Activated CD8-positive, alpha-beta T cell treated with anti-CD3 and anti-CD28 coated beads for 36 hours (primary cell): ENCODE data around the gene OR7G2. TPM values are rescaled to one million over a fixed set of nuclear protein-coding genes. Genes with fewer than 3 reads are reported as not detected.

Experiments
- ATAC-seq: fragments of 200-7000 bp; cut with Tn5 transposase; one replicate; pipeline ENCODE4 v1.10.0; 2021; ENCODE audit warnings: mild to moderate bottlenecking, moderate library complexity
- CTCF ChIA-PET: fragments of 350-600 bp; sonication (Branson Sonifier 250); formaldehyde crosslinking; loops from one replicate; lab custom pipeline; 2021; ENCODE audit warnings: antibody characterized with exemption; lab: Charles Lee
- POLR2A ChIA-PET: fragments of 350-600 bp; sonication (Branson Sonifier 250); formaldehyde crosslinking; loops from one replicate; lab custom pipeline; 2021; ENCODE audit warnings: antibody characterized with exemption; lab: Charles Lee
- DNase-seq: peaks from one replicate; pipeline ENCODE4 v3.0.0-alpha.2; 2020
- H3K27ac Mint-ChIP-seq: one replicate; pipeline ENCODE4 v1.8.0; 2021; ENCODE audit warnings: mild to moderate bottlenecking, mixed read lengths
- H3K27me3 Mint-ChIP-seq: one replicate; pipeline ENCODE4 v1.8.0; 2021; ENCODE audit warnings: mixed read lengths
- H3K36me3 Mint-ChIP-seq: one replicate; pipeline ENCODE4 v1.8.0; 2021; ENCODE audit warnings: low read depth, mixed read lengths
- H3K4me1 Mint-ChIP-seq: one replicate; pipeline ENCODE4 v1.8.0; 2021; ENCODE audit warnings: low read depth, mixed read lengths
- H3K4me3 Mint-ChIP-seq: one replicate; pipeline ENCODE4 v1.8.0; 2021; ENCODE audit warnings: mild to moderate bottlenecking, moderate library complexity, mixed read lengths
- H3K9me3 Mint-ChIP-seq: one replicate; pipeline ENCODE4 v1.8.0; 2021; ENCODE audit warnings: mixed read lengths
- CTCF ChIP-seq: fragments of 200-600 bp; IDR thresholded peaks from one replicate; pipeline ENCODE4 v1.8.0; 2022; ENCODE audit warnings: antibody characterized with exemption, mild to moderate bottlenecking
- intact Hi-C: fragments of 100-400 bp; cut with micrococcal nuclease; formaldehyde crosslinking; loops from one replicate; pipeline ENCODE4 v1.10.0; 2022
- total RNA-seq, 2 experiments: library from RNA; stranded (reverse); gene quantifications; one replicate each; pipeline ENCODE4 v1.2.3, GENCODE V29; 2021

The OR7G2 gene
- total RNA-seq, 2 experiments from 2014 or later: not detected

- Mint-ChIP-seq H3K27ac (peak overlapping the region; percentile 96), H3K9me3 (peaks cover 14% of the 10 kb centered on the region), H3K36me3 (peaks cover 31% of the 10 kb centered on the region), H3K27me3 (no peaks in the 10 kb centered on the region), H3K4me3 (peak overlapping the region; percentile 96), H3K4me1 (peaks cover 30% of the 10 kb centered on the region)
- intact Hi-C loops: no loop called here
- no peak for TF ChIP-seq CTCF
- ATAC-seq (peak; percentile 12), DNase-seq (peak; percentile 10)
- CTCF ChIA-PET: no interaction called here
- POLR2A ChIA-PET: no interaction called here
Observed at GRCh38 chr19:9139609-9140158, 32.4 kb upstream of the OR7G2 start.

GRCh38 chr19:9132422-9132821 is 25.1 kb upstream of the OR7G2 start:
- ChIA-PET POLR2A (no interaction called here), CTCF (no interaction called here)
- H3K4me3 Mint-ChIP-seq: no peak overlapping the region
- H3K27ac Mint-ChIP-seq: no peak overlapping the region
- no peak for TF ChIP-seq CTCF
- DNase-seq (no peak), ATAC-seq (no peak)
- peaks cover 10% of the 10 kb centered on the region for H3K4me1 Mint-ChIP-seq
- intact Hi-C loops: no loop called here
- no peaks in the 10 kb centered on the region for H3K9me3 Mint-ChIP-seq
- no peaks in the 10 kb centered on the region for H3K36me3 Mint-ChIP-seq
- H3K27me3 Mint-ChIP-seq: peaks cover 5% of the 10 kb centered on the region

GRCh38 chr19:9130965-9131364 is 23.7 kb upstream of the OR7G2 start:
- peaks cover 15% of the 10 kb centered on the region for H3K27me3 Mint-ChIP-seq
- ATAC-seq (no peak), DNase-seq (no peak)
- peaks cover 6% of the 10 kb centered on the region for H3K4me1 Mint-ChIP-seq
- H3K9me3 Mint-ChIP-seq: no peaks in the 10 kb centered on the region
- no peaks in the 10 kb centered on the region for H3K36me3 Mint-ChIP-seq
- no peak overlapping the region for H3K27ac Mint-ChIP-seq
- intact Hi-C loops: no loop called here
- no peak overlapping the region for H3K4me3 Mint-ChIP-seq
- CTCF ChIA-PET: no interaction called here
- POLR2A ChIA-PET: no interaction called here
- TF ChIP-seq CTCF: no peak

DNA sequence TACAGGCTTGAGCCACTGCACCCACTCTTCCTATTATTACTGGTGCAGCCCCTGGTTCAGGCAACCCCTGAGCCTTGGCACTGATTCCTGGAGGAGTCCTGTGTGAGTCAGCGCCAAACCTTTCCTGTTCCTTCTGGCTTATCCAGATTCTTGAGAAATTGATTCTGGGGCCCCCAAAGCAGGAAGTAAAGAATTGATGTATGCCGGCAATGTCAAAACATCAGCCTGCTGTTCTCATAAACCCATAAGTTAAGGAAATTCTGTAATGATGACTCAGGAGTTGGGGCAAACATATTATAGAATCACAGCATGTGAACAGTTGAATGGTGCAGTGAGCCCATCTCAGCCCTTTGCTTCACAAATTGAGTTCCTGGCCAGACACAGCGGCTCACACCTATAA is 20.9 kb upstream of the OR7G2 start:
- no peak for DNase-seq
- TF ChIP-seq CTCF: no peak
- no peak for ATAC-seq
- Mint-ChIP-seq H3K27ac (no peak overlapping the region), H3K4me3 (no peak overlapping the region), H3K9me3 (no peaks in the 10 kb centered on the region), H3K36me3 (no peaks in the 10 kb centered on the region), H3K4me1 (peaks cover 6% of the 10 kb centered on the region), H3K27me3 (peaks cover 16% of the 10 kb centered on the region)
- ChIA-PET CTCF (no interaction called here), POLR2A (no interaction called here)
- intact Hi-C loops: no loop called here

DNA sequence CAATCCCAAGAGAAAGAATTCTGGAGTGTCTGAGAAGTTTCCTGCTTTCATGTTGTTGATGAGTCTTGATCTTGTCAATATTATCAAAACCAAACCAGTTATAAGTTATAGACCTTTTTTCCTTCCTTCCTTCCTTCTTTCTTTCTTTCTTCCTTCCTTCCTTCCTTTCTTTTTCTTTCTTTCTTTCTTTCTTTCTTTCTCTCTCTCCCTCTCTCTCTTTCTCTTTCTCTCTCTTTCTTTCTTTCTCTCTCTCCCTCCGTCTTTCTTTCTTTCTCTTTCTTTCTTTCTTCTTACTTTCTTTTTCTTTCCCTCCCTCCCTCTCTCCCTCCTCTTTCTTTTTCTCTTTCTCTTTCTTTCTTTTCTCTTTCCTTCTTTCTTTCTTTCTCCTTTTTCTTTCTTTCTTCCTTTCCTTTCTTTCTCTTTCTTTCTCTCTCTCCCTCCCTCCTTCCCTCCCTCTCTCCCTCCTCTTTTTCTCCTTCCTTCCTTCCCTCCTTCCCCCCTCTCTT is 19.7 kb upstream of the OR7G2 start, which contains the start of gene OR7G3:
OR7G3 (minus strand) TSS at position 51 of the 506 bp plus-strand sequence; CDS start at position 51, 0 bp downstream.
- ATAC-seq (no peak), DNase-seq (no peak)
- POLR2A ChIA-PET: no interaction called here
- peaks cover 19% of the 10 kb centered on the region for H3K27me3 Mint-ChIP-seq
- H3K4me3 Mint-ChIP-seq: no peak within 1 kb of the TSS
- H3K4me1 Mint-ChIP-seq: peaks cover 6% of the 10 kb centered on the region
- CTCF ChIA-PET: interaction anchor here (0.8 kb wide), 1 partner anchor 338 kb away, joined by 4 read pairs; no protein-coding TSS in a partner anchor
- H3K27ac Mint-ChIP-seq: no peak within 1 kb of the TSS
- H3K9me3 Mint-ChIP-seq: no peaks in the 10 kb centered on the region
- no peaks in the 10 kb centered on the region for H3K36me3 Mint-ChIP-seq
- intact Hi-C loops: no loop called here
- no peak for TF ChIP-seq CTCF
